Body of pancreas (tissue), 4 donors: ENCODE measurements around the gene SMARCB1.

Experiments
- CTCF ChIP-seq, 7 experiments: fragments of 450-650 bp in 4 of 7; fragments of 200-600 bp in 3 of 7; sonication (generic) in 3 of 7; IDR thresholded peaks; one replicate each; pipeline ENCODE4 v1.5.1; 2016 to 2019; ENCODE audit warnings: antibody characterized with exemption in 7 of 7
- POLR2A ChIP-seq, 3 donors: fragments of 450-650 bp; IDR thresholded peaks; one replicate each; pipeline ENCODE4 v1.6.1; 2016; ENCODE audit warnings: antibody characterized with exemption in 3 of 3, mild to moderate bottlenecking in 2 of 3

GRCh38 chr22:23774114-23774921 lies 12.4 kb upstream of the SMARCB1 start:
- TF ChIP-seq CTCF (IDR thresholded peaks at IDR 0.05), result no peak
- no peak for TF ChIP-seq POLR2A (IDR thresholded peaks at IDR 0.05)
